ENCODE measurements around the gene PPP1R12A.

- TF ChIP-seq CTCF (IDR thresholded peaks at IDR 0.05; ENCODE audit: low read depth, low read length) (no peak), POLR2A (IDR thresholded peaks at IDR 0.05; ENCODE audit: extremely low read depth, insufficient read length) (no peak), MYC (IDR thresholded peaks at IDR 0.05; ENCODE audit: low read depth, low read length) (no peak), MAX (IDR thresholded peaks at IDR 0.05; ENCODE audit: low read depth, low read length) (no peak)
Observed at GRCh38 chr12:79959484-79959883, 24.6 kb upstream of the PPP1R12A start.
